ENCODE results near the gene PITPNB. TPM values are rescaled to one million over a fixed set of nuclear protein-coding genes. Genes with fewer than 3 reads are reported as not detected.

PITPNB gene
- total RNA-seq, 1 donor from 2014 or later: 30.6 TPM

- peak; percentile 41 for DNase-seq (ENCODE audit: low read depth, low spot score)
Measured at GRCh38 chr22:27919942-27920755, 1.1 kb upstream of the PITPNB start.

GRCh38 chr22:27918341-27919221 lies 475 bp downstream of the PITPNB start:
- DNase-seq (ENCODE audit: low read depth, low spot score): no peak

- no peak for DNase-seq (ENCODE audit: low read depth, low spot score)
Measured at GRCh38 chr22:27915986-27916385, 3.1 kb downstream of the PITPNB start.

GRCh38 chr22:27913162-27913741 lies 5.8 kb downstream of the PITPNB start:
- DNase-seq (ENCODE audit: low read depth, low spot score): no peak

- DNase-seq (ENCODE audit: low read depth, low spot score): no peak
Measured at GRCh38 chr22:27912101-27912500, 7.0 kb downstream of the PITPNB start.

- DNase-seq (ENCODE audit: low read depth, low spot score): no peak
Measured at GRCh38 chr22:27911330-27911729, 7.7 kb downstream of the PITPNB start.

- DNase-seq (ENCODE audit: low read depth, low spot score): no peak
Measured at GRCh38 chr22:27906241-27906640, 12.8 kb downstream of the PITPNB start.

- DNase-seq (ENCODE audit: low read depth, low spot score): no peak
Measured at GRCh38 chr22:27905653-27906052, 13.4 kb downstream of the PITPNB start.

- no peak for DNase-seq (ENCODE audit: low read depth, low spot score)
Measured at GRCh38 chr22:27903805-27904473, 15.1 kb downstream of the PITPNB start.

- no peak for DNase-seq (ENCODE audit: low read depth, low spot score)
Measured at GRCh38 chr22:27900153-27900552, 18.9 kb downstream of the PITPNB start.

GRCh38 chr22:27896245-27896644 lies 22.8 kb downstream of the PITPNB start:
- no peak for DNase-seq (ENCODE audit: low read depth, low spot score)

GRCh38 chr22:27895600-27895999 lies 23.5 kb downstream of the PITPNB start:
- no peak for DNase-seq (ENCODE audit: low read depth, low spot score)

- DNase-seq (ENCODE audit: low read depth, low spot score): no peak
Measured at GRCh38 chr22:27892811-27893210, 26.2 kb downstream of the PITPNB start.

- no peak for DNase-seq (ENCODE audit: low read depth, low spot score)
Measured at GRCh38 chr22:27892064-27892463, 27.0 kb downstream of the PITPNB start.

GRCh38 chr22:27888310-27888709 lies 30.7 kb downstream of the PITPNB start:
- no peak for DNase-seq (ENCODE audit: low read depth, low spot score)

GRCh38 chr22:27886843-27887151 lies 32.3 kb downstream of the PITPNB start:
- DNase-seq (ENCODE audit: low read depth, low spot score): no peak

- DNase-seq (ENCODE audit: low read depth, low spot score): peak; percentile 51
Measured at GRCh38 chr22:27885977-27886842, 32.8 kb downstream of the PITPNB start.

GRCh38 chr22:27883656-27884350 lies 35.3 kb downstream of the PITPNB start:
- DNase-seq (ENCODE audit: low read depth, low spot score): no peak

- DNase-seq (ENCODE audit: low read depth, low spot score): no peak
Measured at GRCh38 chr22:27882507-27883290, 36.4 kb downstream of the PITPNB start.

Measured in pulmonary artery endothelial cell (primary cell).